RWPE1 (cell line): Measurements from ENCODE around the gene SCAPER.

ENCODE experiments used
- CTCF ChIA-PET: fragments of 350-600 bp; sonication (Branson Sonifier 250); formaldehyde crosslinking; extraction: SDS; loops from one replicate; lab custom pipeline; 2021; lab: Yijun Ruan, JAX
- POLR2A ChIA-PET: fragments of 400-600 bp; formaldehyde crosslinking; extraction: SDS; loops from one replicate; lab custom pipeline; 2020; ENCODE audit warnings: antibody characterized with exemption; ENCODE audit not compliant: low non-redundant PET; lab: Yijun Ruan, JAX
- DNase-seq: peaks from one replicate; pipeline ENCODE4 v3.0.0; 2012; ENCODE audit warnings: low spot score
- H3K27ac ChIP-seq: fragments of 450-650 bp; 2 replicates; pipeline ENCODE4 v1.5.1; 2017
- CTCF ChIP-seq: fragments of 450-650 bp; conservative IDR thresholded peaks from 2 replicates; pipeline ENCODE4 v1.5.1; 2017; ENCODE audit warnings: low read depth, mild to moderate bottlenecking

SCAPER gene

GRCh38 chr15:76555247-76555646 is 349.9 kb downstream of the SCAPER start:
- CTCF ChIA-PET: interaction anchor here (0.6 kb wide), 1 partner anchor 475 kb away, joined by 7 read pairs; no protein-coding TSS in a partner anchor
- TF ChIP-seq CTCF: no peak
- POLR2A ChIA-PET: no interaction called here
- no peak for DNase-seq
- no peak overlapping the region for H3K27ac ChIP-seq

DNA sequence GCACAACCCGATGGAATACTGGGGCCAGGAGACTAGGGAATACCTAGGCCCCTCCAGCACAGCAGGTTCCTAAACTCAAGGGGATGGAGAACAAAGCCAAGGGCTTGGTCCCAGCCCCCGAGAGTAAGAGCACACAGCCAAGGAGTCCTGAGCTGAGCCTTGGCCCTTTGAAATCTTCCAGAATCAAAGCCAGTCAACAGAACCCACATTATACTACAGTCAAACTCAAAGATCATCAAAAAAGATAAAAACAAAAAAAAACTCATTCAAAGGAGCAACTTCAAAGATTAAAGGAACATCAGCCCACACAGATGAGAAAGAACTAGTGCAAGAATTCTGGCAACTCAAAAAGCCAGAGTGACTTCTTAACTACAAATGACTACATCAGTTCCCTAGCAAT is 351.6 kb downstream of the SCAPER start:
- CTCF ChIA-PET: interaction anchor here (0.6 kb wide), 1 partner anchor 70 kb away, joined by 3 read pairs; no protein-coding TSS in a partner anchor
- H3K27ac ChIP-seq: no peak overlapping the region
- TF ChIP-seq CTCF: no peak
- POLR2A ChIA-PET: no interaction called here
- no peak for DNase-seq

DNA sequence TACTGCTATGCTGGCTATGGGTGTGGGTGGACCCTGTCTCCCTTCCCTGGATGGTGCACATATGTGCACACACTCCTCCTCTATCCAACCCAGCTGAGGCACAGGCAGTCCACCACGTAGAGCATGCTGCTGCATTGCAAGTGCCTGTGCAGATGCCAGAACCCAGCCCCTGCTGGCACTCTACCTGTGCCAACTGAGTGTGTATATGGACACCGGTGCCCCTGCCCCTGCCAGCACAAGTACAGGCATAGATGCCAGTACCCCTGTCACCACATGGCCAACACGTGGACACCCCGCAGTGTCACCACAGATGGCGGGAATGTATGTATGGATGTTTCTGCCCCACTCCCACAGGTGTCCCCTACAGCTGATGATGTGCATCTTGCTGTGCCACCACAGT is 352.0 kb downstream of the SCAPER start:
- TF ChIP-seq CTCF: no peak
- H3K27ac ChIP-seq: no peak overlapping the region
- POLR2A ChIA-PET: no interaction called here
- DNase-seq: no peak
- CTCF ChIA-PET: no interaction called here

- CTCF ChIA-PET: no interaction called here
- no peak overlapping the region for H3K27ac ChIP-seq
- POLR2A ChIA-PET: no interaction called here
- no peak for TF ChIP-seq CTCF
- no peak for DNase-seq
Observed at GRCh38 chr15:76546805-76547204, 358.3 kb downstream of the SCAPER start.

DNA sequence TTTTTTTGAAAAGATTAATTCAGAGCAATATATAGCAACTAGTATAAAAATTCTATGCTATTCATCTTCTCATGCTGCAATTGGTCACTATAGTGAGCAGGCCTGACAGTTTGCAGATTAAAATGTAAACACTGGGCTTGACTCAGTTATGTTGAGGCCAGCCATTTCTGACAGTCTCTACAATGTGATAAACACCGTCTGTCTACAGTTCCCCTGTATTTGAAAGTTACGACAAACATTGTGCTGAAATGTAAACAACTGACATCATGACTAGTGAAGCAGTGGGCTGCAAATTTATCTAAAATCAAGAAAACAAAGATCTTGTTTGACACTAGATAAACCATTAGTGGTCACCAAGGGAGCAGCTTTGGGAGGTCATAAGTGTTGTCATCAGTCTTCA is 371.1 kb downstream of the SCAPER start:
- ChIA-PET CTCF (no interaction called here), POLR2A (no interaction called here)
- H3K27ac ChIP-seq: no peak overlapping the region
- DNase-seq: no peak
- TF ChIP-seq CTCF: no peak

DNA sequence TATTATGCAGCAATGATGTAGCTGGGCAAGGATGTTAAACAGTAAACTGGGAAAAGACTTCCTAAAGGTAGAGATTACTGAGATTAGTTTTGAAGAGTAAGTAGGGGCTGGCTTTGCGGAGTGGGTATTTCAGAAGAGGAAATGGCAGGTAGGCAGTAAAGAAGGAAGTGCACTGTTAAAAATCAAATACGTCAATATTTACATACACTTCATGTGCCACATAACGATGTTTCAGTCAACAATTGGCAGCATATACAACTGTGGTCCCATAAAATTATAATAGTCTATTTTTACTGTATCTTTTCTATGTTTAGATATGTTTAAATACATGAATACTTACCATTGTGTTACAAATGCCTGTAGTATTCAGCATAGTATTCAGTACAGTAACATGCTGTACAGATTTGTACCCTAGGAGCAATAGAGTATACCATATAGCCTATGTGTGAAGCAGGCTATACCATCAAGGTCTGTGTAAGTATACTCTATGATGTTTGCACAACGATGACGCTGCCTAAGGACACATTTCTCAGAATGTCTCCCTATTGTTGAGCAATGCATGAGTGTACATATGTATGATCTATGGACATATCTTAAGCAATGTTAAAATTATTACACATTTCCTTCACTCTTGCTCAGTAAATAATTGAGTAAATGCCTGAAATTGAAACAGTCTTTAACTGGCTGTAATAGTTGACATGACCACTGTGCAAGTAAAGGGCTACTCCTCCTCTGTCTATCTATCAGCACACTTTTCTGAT is 371.9 kb downstream of the SCAPER start:
- TF ChIP-seq CTCF: no peak
- CTCF ChIA-PET: no interaction called here
- DNase-seq: peak; percentile 3
- H3K27ac ChIP-seq: no peak overlapping the region
- POLR2A ChIA-PET: no interaction called here
